ENCODE data around the gene SLC19A2.

GRCh38 chr1:169478094-169478672, 7.6 kb downstream of the SLC19A2 start:
- TF ChIP-seq POLR2A (IDR thresholded peaks at IDR 0.05) (no peak), CTCF (IDR thresholded peaks at IDR 0.05) (no peak)
